ENCODE measurements around the gene PSMB11.

Gene PSMB11

DNA sequence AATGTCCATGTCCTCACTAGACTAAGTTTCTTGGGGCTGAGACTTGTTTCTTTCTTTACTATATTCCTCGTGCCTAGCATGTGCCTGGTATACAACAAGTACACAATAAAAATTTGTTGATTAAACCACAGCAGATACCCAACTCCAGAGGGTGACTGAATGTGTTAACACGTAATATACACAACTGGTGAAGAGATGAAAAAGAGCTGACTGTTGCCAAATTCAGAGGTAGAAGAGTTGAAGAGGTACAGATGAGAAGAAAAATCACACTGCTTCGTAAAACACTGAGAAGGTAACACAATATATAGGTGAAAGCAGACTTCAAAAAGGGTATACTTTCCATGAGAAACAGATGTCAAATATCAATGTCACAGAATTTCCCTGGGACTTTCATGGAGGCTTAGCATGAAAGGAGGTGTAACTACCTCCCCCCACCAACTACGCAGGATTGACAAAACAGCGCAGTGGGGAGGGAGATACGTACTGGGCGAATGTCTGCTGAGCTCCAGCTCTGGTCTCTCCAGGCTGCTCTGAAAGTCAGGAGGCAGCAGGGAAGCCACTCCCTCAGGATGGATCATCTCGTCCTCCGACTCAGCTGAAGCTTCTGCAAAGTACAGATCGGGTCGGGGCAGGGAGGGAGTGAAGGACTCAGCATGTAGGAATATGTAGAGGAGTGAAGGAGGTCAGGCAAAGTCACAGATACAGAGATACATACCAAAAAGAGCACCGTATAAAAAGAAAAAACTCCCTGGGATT, 47.7 kb downstream of the PSMB11 start:
- DNase-seq, result no peak

DNA sequence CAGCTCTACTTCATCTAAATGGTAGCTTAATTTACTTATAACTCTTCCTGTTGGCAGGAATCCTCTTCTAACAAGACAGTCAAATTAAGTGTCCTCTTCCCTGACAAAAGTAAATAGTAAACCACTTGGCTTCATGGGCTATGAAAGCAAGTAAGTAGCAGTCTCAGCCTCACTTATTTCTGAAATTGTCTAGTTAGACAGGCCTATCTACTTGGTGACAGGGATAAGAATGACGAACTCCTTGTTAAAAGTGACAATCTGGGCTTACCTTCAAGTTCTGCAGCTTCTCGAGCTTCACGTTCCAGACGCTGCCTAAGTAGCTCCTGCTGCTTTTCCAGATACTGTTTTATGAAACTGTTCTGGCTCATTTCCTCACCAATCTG, 48.2 kb downstream of the PSMB11 start:
- DNase-seq, result no peak

DNA sequence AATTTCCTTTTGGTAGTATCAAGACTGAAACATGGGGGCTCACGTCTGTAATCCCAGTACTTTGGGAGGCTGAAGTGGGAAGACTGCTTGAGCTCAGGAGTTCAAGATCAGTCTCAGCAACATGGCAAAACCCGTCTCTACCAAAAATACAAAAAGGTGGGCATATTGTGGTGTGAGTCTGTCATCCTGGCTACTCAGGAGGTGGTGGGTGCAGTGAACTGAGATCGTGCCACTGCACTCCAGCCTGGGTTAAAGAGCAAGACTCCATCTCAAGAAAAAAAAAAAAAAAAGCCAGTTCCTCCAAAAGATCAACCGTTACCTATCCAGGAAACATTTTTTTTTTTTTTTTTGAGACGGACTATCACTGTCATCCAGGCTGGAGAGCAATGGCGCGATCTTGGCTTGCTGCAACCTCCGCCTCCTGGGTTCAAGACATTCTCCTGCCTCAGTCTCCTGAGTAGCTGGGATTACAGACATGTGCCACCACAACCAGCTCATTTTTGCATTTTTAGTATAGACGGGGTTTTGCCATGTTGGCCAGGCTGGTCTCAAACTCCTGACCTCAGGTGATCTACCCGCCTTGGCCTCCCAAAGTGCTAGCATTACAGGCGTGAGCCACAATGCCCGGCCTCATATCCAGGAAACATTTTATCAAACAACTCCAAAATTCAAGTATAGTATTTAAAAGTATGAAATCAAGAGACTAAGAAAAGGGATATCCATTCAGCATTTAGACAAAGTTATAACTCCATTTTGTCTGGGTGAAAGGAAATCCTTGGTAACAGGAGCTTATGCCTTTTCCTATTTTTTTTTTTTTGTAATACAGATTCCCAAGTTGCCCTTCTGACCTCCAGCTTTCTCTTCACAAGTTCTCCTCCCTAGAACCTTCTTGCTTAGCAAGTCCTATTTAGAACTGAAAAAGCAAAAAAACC, 49.5 kb downstream of the PSMB11 start:
- no peak for DNase-seq

DNA sequence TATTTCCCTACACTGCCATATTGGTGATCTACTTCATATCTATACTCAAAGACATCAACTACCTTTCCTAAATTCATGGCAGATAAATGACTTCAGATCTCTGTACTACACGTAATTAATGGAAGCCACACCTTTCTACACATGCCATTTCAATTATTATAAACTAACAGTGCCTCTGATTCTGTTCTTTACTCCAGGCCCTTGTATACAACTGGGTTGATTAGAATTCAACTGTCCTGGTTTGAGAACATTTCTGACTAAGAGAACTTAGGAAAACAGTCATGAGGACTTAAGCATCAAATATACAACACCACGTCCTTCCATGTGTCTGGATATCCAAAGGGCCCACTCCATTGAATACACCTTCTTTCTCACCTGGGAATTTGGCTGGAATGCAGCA, 51.1 kb downstream of the PSMB11 start:
- DNase-seq, result no peak

DNA sequence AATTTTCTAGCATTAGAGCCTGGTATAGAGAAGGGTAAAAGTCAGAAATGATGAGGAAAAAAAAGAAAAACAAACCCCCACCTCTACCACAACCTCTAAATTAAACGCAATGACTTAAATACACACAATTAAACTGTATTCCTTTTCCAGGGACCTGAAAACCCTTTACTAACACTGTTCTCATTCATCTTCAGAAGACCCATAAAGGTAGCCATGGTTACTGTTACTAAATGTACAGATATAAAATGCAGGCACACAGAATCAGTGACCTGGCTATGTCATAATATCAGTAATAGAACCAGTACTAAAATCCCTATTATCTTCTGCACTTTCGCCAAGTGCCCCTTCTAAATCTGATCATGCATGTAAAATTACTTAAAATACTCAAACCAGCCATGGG, 51.5 kb downstream of the PSMB11 start:
- no peak for DNase-seq

All from fibroblast of skin of scalp (primary cell).